Renal cortical epithelial cell (primary cell): ENCODE measurements around the gene RASGEF1C. TPM values are rescaled to one million over a fixed set of nuclear protein-coding genes. Genes with fewer than 3 reads are reported as not detected.
"Not testable (repeated sequence)": the region's sequence is repeated elsewhere in the genome, so short reads cannot be mapped to it uniquely, and the experiment has no call there.

Source experiments
- DNase-seq: peaks from one replicate; pipeline ENCODE4 v3.0.0-alpha.2; 2011; ENCODE audit warnings: low read depth
- total RNA-seq: library from RNA; depleted of rRNA; stranded (reverse); fragments of >200 nt; gene quantifications from 2 replicates; pipeline ENCODE4 v1.2.3, GENCODE V29; 2014

The RASGEF1C gene
- total RNA-seq, 1 donor from 2014 or later = not detected

GRCh38 chr5:180100621-180101450 lies 108.2 kb downstream of the RASGEF1C start:
- DNase-seq = no peak

- DNase-seq = no peak
Observed at GRCh38 chr5:180099733-180100611, 109.0 kb downstream of the RASGEF1C start.

GRCh38 chr5:180098991-180099732 lies 109.8 kb downstream of the RASGEF1C start:
- no peak for DNase-seq

GRCh38 chr5:180098526-180098925 lies 110.5 kb downstream of the RASGEF1C start:
- no peak for DNase-seq

- no peak for DNase-seq
Observed at GRCh38 chr5:180097926-180098325, 111.1 kb downstream of the RASGEF1C start.

GRCh38 chr5:180097163-180097894 lies 111.7 kb downstream of the RASGEF1C start:
- no peak for DNase-seq

- no peak for DNase-seq
Observed at GRCh38 chr5:180096616-180097015, 112.4 kb downstream of the RASGEF1C start.

GRCh38 chr5:180095545-180095944 lies 113.5 kb downstream of the RASGEF1C start:
- no peak for DNase-seq

GRCh38 chr5:180093651-180094382 lies 115.2 kb downstream of the RASGEF1C start:
- no peak for DNase-seq

- no peak for DNase-seq
Observed at GRCh38 chr5:180093241-180093640, 115.8 kb downstream of the RASGEF1C start.

- DNase-seq = peak; percentile 52
Observed at GRCh38 chr5:180090769-180091546, 118.1 kb downstream of the RASGEF1C start.

GRCh38 chr5:180090098-180090768 lies 118.8 kb downstream of the RASGEF1C start:
- DNase-seq = peak; percentile 15

- not testable (repeated sequence) for DNase-seq
Observed at GRCh38 chr5:180089628-180090027, 119.4 kb downstream of the RASGEF1C start.

GRCh38 chr5:180088561-180088960 lies 120.5 kb downstream of the RASGEF1C start:
- no peak for DNase-seq

- no peak for DNase-seq
Observed at GRCh38 chr5:180086816-180087399, 122.1 kb downstream of the RASGEF1C start.

- no peak for DNase-seq
Observed at GRCh38 chr5:180085837-180086236, 123.2 kb downstream of the RASGEF1C start.

- DNase-seq = no peak
Observed at GRCh38 chr5:180084638-180085561, 124.1 kb downstream of the RASGEF1C start.
